HepG2 (cell line): ENCODE measurements around the gene CFAP61. TPM values are rescaled to one million over a fixed set of nuclear protein-coding genes. Genes with fewer than 3 reads are reported as not detected.

ENCODE experiments used
- ATAC-seq: fragments of 200-7000 bp; cut with Tn5 transposase; 3 replicates; pipeline ENCODE4 v1.9.1; 2020; ENCODE audit warnings: mild to moderate bottlenecking, moderate library complexity
- BruUV-seq: library from RNA; stranded (reverse); fragments of 400-500 nt; replicated peaks from 2 replicates; lab custom pipeline; 2021; lab: Mats Ljungman, UMichigan
- CTCF ChIA-PET: fragments of 300-600 bp; formaldehyde crosslinking; extraction: SDS; loops from one replicate; lab custom pipeline; 2021; ENCODE audit warnings: low total read pairs, inconsistent platforms, low intra/inter-chr PET ratio; lab: Yijun Ruan, JAX
- POLR2A ChIA-PET: fragments of 350-600 bp; sonication (Branson Sonifier 250); formaldehyde crosslinking; loops from one replicate; lab custom pipeline; 2020; ENCODE audit warnings: antibody characterized with exemption, inconsistent platforms; lab: Yijun Ruan, JAX
- DNase-seq: peaks from one replicate; pipeline ENCODE4 v3.0.0-alpha.2; 2015; ENCODE audit warnings: low spot score
- FAIRE-seq: peaks from 3 replicates; lab custom pipeline; 2011; peaks lifted over from hg19 to GRCh38; lab: Jason Lieb, UNC
- H2AFZ ChIP-seq: one replicate; pipeline ENCODE4 v1.6.1; 2011; ENCODE audit warnings: low read length, inconsistent platforms
- H3K27ac ChIP-seq: fragments of 300-600 bp; 3 replicates; pipeline ENCODE4 v1.8.0; 2011; ENCODE audit warnings: mixed run types, mild to moderate bottlenecking, mixed read lengths, low read length, inconsistent platforms; ENCODE audit not compliant: insufficient read depth; ENCODE audit errors: extremely low read length
- H3K27me3 ChIP-seq, 2 experiments: fragments of 200-600 bp in 1 of 2; 2 replicates in 1 of 2; 3 replicates in 1 of 2; pipeline versions ENCODE4 v1.6.0 to v1.8.0; 2011; ENCODE audit warnings: low read length in 2 of 2, mild to moderate bottlenecking in 2 of 2, moderate library complexity in 2 of 2, inconsistent platforms in 1 of 2; ENCODE audit not compliant: insufficient read depth in 2 of 2, control insufficient read depth in 1 of 2
- H3K36me3 ChIP-seq, 2 experiments: fragments of 200-600 bp in 1 of 2; replicated peaks in 1 of 2; 2 replicates in 1 of 2; 3 replicates in 1 of 2; pipeline versions ENCODE4 v1.5.1 to v1.8.0; 2011; ENCODE audit warnings: low read length in 2 of 2, inconsistent platforms in 1 of 2; ENCODE audit not compliant: insufficient read depth in 2 of 2, control insufficient read depth in 1 of 2
- H3K4me1 ChIP-seq: 2 replicates; pipeline ENCODE4 v1.5.1; 2012; ENCODE audit warnings: low read length, inconsistent platforms; ENCODE audit not compliant: insufficient read depth
- H3K4me2 ChIP-seq: 2 replicates; pipeline ENCODE4 v1.6.0; 2011; ENCODE audit warnings: low read depth, low read length, inconsistent platforms
- H3K4me3 ChIP-seq, 3 experiments: fragments of 200-600 bp in 1 of 3; sonication (generic), shearing (Covaris generic) in 1 of 3; replicated peaks in 1 of 3; 2 replicates each; pipeline ENCODE4 v1.5.1; 2011 to 2016; ENCODE audit warnings: low read length in 3 of 3, inconsistent platforms in 2 of 3, low read depth in 2 of 3, mild to moderate bottlenecking in 2 of 3, control low read depth in 1 of 3, mixed read lengths in 1 of 3; ENCODE audit not compliant: insufficient read depth in 1 of 3
- H3K79me2 ChIP-seq: one replicate; pipeline ENCODE4 v1.6.1; 2011; ENCODE audit warnings: low read length, inconsistent platforms; ENCODE audit not compliant: insufficient read depth
- H3K9ac ChIP-seq: 2 replicates; pipeline ENCODE4 v1.6.0; 2011; ENCODE audit warnings: mild to moderate bottlenecking, low read depth, low read length, inconsistent platforms; ENCODE audit not compliant: insufficient read depth
- H3K9me3 ChIP-seq: 2 replicates; pipeline ENCODE4 v1.5.1; 2012; ENCODE audit warnings: mild to moderate bottlenecking, low read length
- H4K20me1 ChIP-seq: 2 replicates; pipeline ENCODE4 v1.6.0; 2011; ENCODE audit warnings: inconsistent platforms, mild to moderate bottlenecking, low read length, moderate library complexity; ENCODE audit not compliant: insufficient read depth
- CREB3 ChIP-seq: sonication (generic); formaldehyde crosslinking; IDR thresholded peaks from 2 replicates; pipeline ENCODE4 v1.5.0; 2020; ENCODE audit warnings: missing genetic modification reagents
- FOXA3 ChIP-seq: IDR thresholded peaks from 2 replicates; pipeline ENCODE4 v1.6.1; 2016; ENCODE audit warnings: missing genetic modification reagents, missing compliant biosample characterization
- GPN1 ChIP-seq: sonication (generic); formaldehyde crosslinking; IDR thresholded peaks from 2 replicates; pipeline ENCODE4 v1.5.1; 2020; ENCODE audit warnings: missing genetic modification reagents, borderline replicate concordance
- HMGXB4 ChIP-seq, 2 experiments: sonication (generic) in 1 of 2; formaldehyde crosslinking in 1 of 2; IDR thresholded peaks; 2 replicates each; pipeline versions ENCODE4 v1.4.0 to v1.6.1; 2018 to 2020; ENCODE audit warnings: missing genetic modification reagents in 2 of 2, borderline replicate concordance in 1 of 2, low read depth in 1 of 2, mild to moderate bottlenecking in 1 of 2, missing biosample characterization in 1 of 2
- HNF4A ChIP-seq: sonication (generic); formaldehyde crosslinking; IDR thresholded peaks from 2 replicates; pipeline ENCODE4 v1.4.0; 2020; ENCODE audit warnings: missing genetic modification reagents
- KAT2B ChIP-seq: fragments of 150-350 bp; IDR thresholded peaks from 2 replicates; pipeline ENCODE4 v1.6.1; 2014; ENCODE audit warnings: low read depth, low read length, borderline replicate concordance
- KDM1A ChIP-seq: IDR thresholded peaks from 2 replicates; pipeline ENCODE4 v1.6.1; 2016; ENCODE audit warnings: missing compliant biosample characterization
- KLF13 ChIP-seq: sonication (generic); formaldehyde crosslinking; IDR thresholded peaks from 2 replicates; pipeline ENCODE4 v1.4.0; 2020; ENCODE audit warnings: mild to moderate bottlenecking, missing genetic modification reagents
- NCOA2 ChIP-seq: sonication (generic); formaldehyde crosslinking; IDR thresholded peaks from 2 replicates; pipeline ENCODE4 v1.8.0; 2022; ENCODE audit warnings: inconsistent platforms
- SIX1 ChIP-seq: sonication (generic); formaldehyde crosslinking; IDR thresholded peaks from 2 replicates; pipeline ENCODE4 v1.4.0; 2020; ENCODE audit warnings: missing genetic modification reagents, borderline replicate concordance
- SOX5 ChIP-seq: IDR thresholded peaks from 2 replicates; pipeline ENCODE4 v1.6.1; 2016; ENCODE audit warnings: borderline replicate concordance
- SRSF4 ChIP-seq: fragments of 200-400 bp; formaldehyde crosslinking; IDR thresholded peaks from one replicate; pipeline ENCODE4 v1.6.1; 2018; ENCODE audit warnings: mild to moderate bottlenecking, low read depth, low read length, moderate library complexity; ENCODE audit not compliant: poor library complexity, severe bottlenecking
- TOE1 ChIP-seq: sonication (generic); formaldehyde crosslinking; IDR thresholded peaks from 2 replicates; pipeline ENCODE4 v1.4.0; 2020; ENCODE audit warnings: mild to moderate bottlenecking, missing genetic modification reagents
- WIZ ChIP-seq: sonication (generic); formaldehyde crosslinking; IDR thresholded peaks from 2 replicates; pipeline ENCODE4 v1.5.1; 2020; ENCODE audit warnings: mild to moderate bottlenecking, missing genetic modification reagents
- ZBTB1 ChIP-seq: sonication (generic); formaldehyde crosslinking; IDR thresholded peaks from 2 replicates; pipeline ENCODE4 v1.4.0; 2020; ENCODE audit warnings: missing genetic modification reagents, borderline replicate concordance
- ZNF629 ChIP-seq: sonication (generic); formaldehyde crosslinking; conservative IDR thresholded peaks from 2 replicates; pipeline ENCODE4 v1.5.0; 2020; ENCODE audit warnings: missing genetic modification reagents
- ZNF652 ChIP-seq: IDR thresholded peaks from 2 replicates; pipeline ENCODE4 v1.6.1; 2016; ENCODE audit warnings: low read depth, borderline replicate concordance
- ZNF747 ChIP-seq: sonication (generic); formaldehyde crosslinking; IDR thresholded peaks from 2 replicates; pipeline ENCODE4 v1.8.1; 2023; ENCODE audit warnings: missing genetic modification reagents, mild to moderate bottlenecking, borderline replicate concordance
- WGBS: methylation state at CpG from one replicate; pipeline ENCODE4 v1.1.6; 2017; ENCODE audit warnings: low lambda C conversion rate; 5-methylcytosine and 5-hydroxymethylcytosine counted together
- in situ Hi-C: cut with HindIII; loops from 2 replicates; pipeline ENCODE4 v1.10.0; 2017; ENCODE audit warnings: low pct_unique_long_range_greater_than_20kb; ENCODE audit not compliant: extremely low pct_ligation_motif_present
- intact Hi-C: fragments of 100-400 bp; cut with micrococcal nuclease; formaldehyde crosslinking; loops from one replicate; pipeline ENCODE4 v1.10.0; 2022; ENCODE audit not compliant: unreplicated experiment
- polyA plus RNA-seq, 8 experiments: library from polyadenylated mRNA; depleted of rRNA in 3 of 8; stranded (reverse) in 7 of 8; unstranded in 1 of 8; fragments of >200 nt; fragmentation: Illumina TruSeq in 4 of 8; extraction: Trizol in 4 of 8; gene quantifications; 2 replicates each; pipeline versions ENCODE4 v1.2.1 to v1.2.3, GENCODE V29; 2011 to 2016; ENCODE audit warnings: low read depth in 4 of 8, missing spikeins in 1 of 8, mixed read lengths in 1 of 8; ENCODE audit not compliant: insufficient read depth in 1 of 8
- total RNA-seq, 5 experiments: library from RNA; depleted of rRNA; stranded (reverse); fragments of >200 nt; fragmentation: Illumina TruSeq; extraction: Trizol; gene quantifications; 2 replicates each; pipeline ENCODE4 v1.2.3, GENCODE V29; 2016; ENCODE audit warnings: low read depth in 1 of 5

CFAP61 gene
- total and polyA plus RNA-seq, 2 of the 13 experiments (the other 11 are each of a cell fraction or from before 2014, with no cell fraction given): 0.27 TPM; not detected in 1

GRCh38 chr20:20205141-20205861 is 153.0 kb downstream of the CFAP61 start:
- TF ChIP-seq HNF4A (CRISPR knock-in tag): no peak
- TF ChIP-seq ZNF747 (CRISPR knock-in tag): no peak
- TF ChIP-seq SIX1: no peak
- no peak for TF ChIP-seq WIZ (CRISPR knock-in tag)
- TF ChIP-seq SRSF4: no peak
- FAIRE-seq (no peak), ATAC-seq (no peak), DNase-seq (no peak)
- WGBS: under 1% methylated on average over 2 of the region's 2 CpGs
- ChIA-PET POLR2A (no interaction called here), CTCF (no interaction called here)
- no peak overlapping the region for H3K4me3 ChIP-seq
- H3K36me3 ChIP-seq: no peaks in the 10 kb centered on the region
- no peak overlapping the region for H3K27ac ChIP-seq
- H3K9ac ChIP-seq: no peak overlapping the region
- H3K79me2 ChIP-seq: no peaks in the 10 kb centered on the region
- intact Hi-C loops (no loop called here), in situ Hi-C loops (no loop called here)
- BruUV-seq: no TSS peak
- no peak overlapping the region for H3K4me2 ChIP-seq
- H2AFZ ChIP-seq: no peak overlapping the region
- H3K9me3 ChIP-seq: no peaks in the 10 kb centered on the region
- H3K27me3 ChIP-seq: peaks cover 0 to 17% of the 10 kb centered on the region in 2 experiments; a peak in 1 of 5 replicates
- H3K4me1 ChIP-seq: no peaks in the 10 kb centered on the region
- H4K20me1 ChIP-seq: no peaks in the 10 kb centered on the region

GRCh38 chr20:20205862-20206236 is 153.5 kb downstream of the CFAP61 start:
- CTCF ChIA-PET: no interaction called here
- no peak overlapping the region for H3K4me3 ChIP-seq
- intact Hi-C loops: no loop called here
- WGBS: 0% methylated on average over 1 of the region's 1 CpG
- no peaks in the 10 kb centered on the region for H3K36me3 ChIP-seq
- FAIRE-seq (no peak), ATAC-seq (no peak), DNase-seq (no peak)
- no peaks in the 10 kb centered on the region for H4K20me1 ChIP-seq
- peaks cover 0 to 19% of the 10 kb centered on the region in 2 experiments; a peak in 1 of 5 replicates for H3K27me3 ChIP-seq
- BruUV-seq: no TSS peak
- no peaks in the 10 kb centered on the region for H3K9me3 ChIP-seq
- in situ Hi-C loops: no loop called here
- no peak overlapping the region for H2AFZ ChIP-seq
- H3K4me1 ChIP-seq: no peaks in the 10 kb centered on the region
- POLR2A ChIA-PET: no interaction called here
- H3K4me2 ChIP-seq: no peak overlapping the region
- H3K9ac ChIP-seq: no peak overlapping the region
- H3K79me2 ChIP-seq: no peaks in the 10 kb centered on the region
- no peak overlapping the region for H3K27ac ChIP-seq
- TF ChIP-seq GPN1 (CRISPR knock-in tag): no peak
- TF ChIP-seq NCOA2 (CRISPR knock-in tag): no peak
- no peak for TF ChIP-seq SOX5 (CRISPR knock-in tag)
- TF ChIP-seq KDM1A (CRISPR knock-in tag): no peak
- TF ChIP-seq ZBTB1 (CRISPR knock-in tag): no peak
- TF ChIP-seq FOXA3: no peak
- TF ChIP-seq HMGXB4 (CRISPR knock-in tag; IDR thresholded peaks at IDR 0.05; ENCODE audit: borderline replicate concordance in 1 of 2, low read depth in 1 of 2): no peak
- no peak for TF ChIP-seq ZNF629 (CRISPR knock-in tag)
- TF ChIP-seq KAT2B: no peak
- TF ChIP-seq KLF13 (CRISPR knock-in tag): no peak
- TF ChIP-seq CREB3: no peak
- TF ChIP-seq ZNF652 (CRISPR knock-in tag): no peak
- no peak for TF ChIP-seq TOE1
